ENCODE data around the gene OOEP. TPM values are rescaled to one million over a fixed set of nuclear protein-coding genes. Genes with fewer than 3 reads are reported as not detected.
"Not testable (repeated sequence)": the region's sequence is repeated elsewhere in the genome, so short reads cannot be mapped to it uniquely, and the experiment has no call there.

The OOEP gene
- total RNA-seq: not detected

GRCh38 chr6:73369563-73369962, at the start of gene OOEP:
TSS of gene OOEP (minus strand) at chr6:73369897. CDS start at chr6:73369792, 105 bp downstream.
- Histone ChIP-seq H3K4me1 (ENCODE audit: insufficient read depth, low read length) (no peaks in the 10 kb centered on the region), H3K9me3 (ENCODE audit: low read depth, low read length) (no peaks in the 10 kb centered on the region)

DNA sequence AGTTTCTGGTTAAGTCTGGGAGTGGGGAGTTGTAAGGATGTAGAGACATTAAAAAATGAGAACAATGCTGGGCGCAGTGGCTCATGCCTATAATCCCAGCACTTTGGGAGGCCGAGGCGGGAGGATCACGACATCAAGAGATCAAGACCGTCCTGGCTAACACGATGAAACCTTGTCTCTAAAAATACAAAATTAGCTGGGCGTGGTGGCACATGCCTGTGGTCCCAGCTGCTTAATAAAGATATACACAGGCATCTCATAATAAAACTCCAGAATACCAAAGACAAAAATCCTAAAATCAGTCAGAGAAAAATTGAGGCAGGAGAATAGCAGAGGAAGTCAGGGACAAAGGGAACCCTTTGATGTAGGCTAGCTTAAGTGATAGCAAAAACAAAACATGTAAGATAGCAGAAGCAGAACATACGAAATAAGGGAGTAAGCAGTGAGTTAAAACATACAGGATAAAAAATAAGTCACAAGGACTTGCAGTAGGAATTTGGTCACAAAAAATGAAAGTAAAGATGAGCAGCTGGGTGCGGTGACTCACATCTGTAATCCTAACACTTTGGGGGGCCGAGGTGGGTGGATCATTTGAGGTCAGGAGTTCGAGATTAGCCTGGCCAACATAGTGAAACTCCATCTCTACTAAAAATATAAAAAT, 48.5 kb upstream of the OOEP start:
- H3K4me3 ChIP-seq (ENCODE audit: low read length): no peak overlapping the region

More at GRCh38 chr6:73369563-73369962, at the start of gene OOEP:
- Histone ChIP-seq H3K4me3 (ENCODE audit: low read length) (no peak within 1 kb of the TSS), H3K27me3 (ENCODE audit: insufficient read depth, low read length) (no peaks in the 10 kb centered on the region)

GRCh38 chr6:73413102-73413501, 43.4 kb upstream of the OOEP start:
- Histone ChIP-seq H3K4me3 (ENCODE audit: low read length) (no peak overlapping the region), H3K4me1 (ENCODE audit: insufficient read depth, low read length) (no peaks in the 10 kb centered on the region), H3K27me3 (ENCODE audit: insufficient read depth, low read length) (no peaks in the 10 kb centered on the region), H3K9me3 (ENCODE audit: low read depth, low read length) (no peaks in the 10 kb centered on the region)

More for the DNA sequence above, 48.5 kb upstream of the OOEP start:
- Histone ChIP-seq H3K9me3 (ENCODE audit: low read depth, low read length) (no peaks in the 10 kb centered on the region), H3K27me3 (ENCODE audit: insufficient read depth, low read length) (no peaks in the 10 kb centered on the region), H3K4me1 (ENCODE audit: insufficient read depth, low read length) (peaks cover 19% of the 10 kb centered on the region)

DNA sequence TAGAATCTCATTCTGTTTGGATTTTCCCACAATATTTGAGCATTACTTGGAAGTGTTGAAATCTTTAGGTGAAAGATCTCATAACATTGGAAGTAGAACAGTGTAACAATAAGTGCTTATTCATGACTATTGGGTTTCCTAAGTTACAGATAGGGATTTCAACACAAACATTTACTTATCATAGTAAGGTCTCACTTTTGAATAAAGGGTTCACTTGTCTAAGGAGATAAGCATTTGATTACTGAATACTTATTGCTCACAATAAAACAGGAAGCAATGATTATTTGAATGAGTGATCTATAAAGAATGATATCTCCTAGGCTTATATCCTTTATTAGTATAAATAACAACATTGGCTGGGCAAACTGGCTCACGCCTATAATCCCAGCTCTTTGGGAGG, 39.7 kb upstream of the OOEP start:
- Histone ChIP-seq H3K27me3 (ENCODE audit: insufficient read depth, low read length) (no peaks in the 10 kb centered on the region), H3K9me3 (ENCODE audit: low read depth, low read length) (no peaks in the 10 kb centered on the region), H3K4me1 (ENCODE audit: insufficient read depth, low read length) (no peaks in the 10 kb centered on the region), H3K4me3 (ENCODE audit: low read length) (no peak overlapping the region)

DNA sequence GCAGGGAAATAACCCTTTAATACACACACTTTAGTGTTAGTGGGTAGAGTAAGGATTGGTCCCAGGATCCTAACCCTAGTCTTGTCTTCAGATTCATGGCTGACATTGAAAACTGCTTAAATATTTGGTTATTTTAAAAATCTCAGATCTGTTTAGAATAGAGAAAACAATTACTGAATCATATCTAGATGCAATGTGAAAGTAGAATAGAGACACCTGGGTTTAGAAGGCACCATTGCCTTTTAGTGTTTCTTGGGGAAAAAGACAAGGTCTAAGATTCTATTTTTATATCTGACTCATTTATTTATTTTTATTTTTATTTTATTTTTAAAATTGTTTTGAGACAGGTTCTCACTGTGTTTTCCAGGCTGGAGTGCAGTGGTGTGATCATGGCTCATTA, 31.0 kb upstream of the OOEP start:
- Histone ChIP-seq H3K4me1 (ENCODE audit: insufficient read depth, low read length) (no peaks in the 10 kb centered on the region), H3K9me3 (ENCODE audit: low read depth, low read length) (no peaks in the 10 kb centered on the region), H3K4me3 (ENCODE audit: low read length) (no peak overlapping the region), H3K27me3 (ENCODE audit: insufficient read depth, low read length) (no peaks in the 10 kb centered on the region)

- H3K4me1 ChIP-seq (ENCODE audit: insufficient read depth, low read length): no peaks in the 10 kb centered on the region
- no peak overlapping the region for H3K4me3 ChIP-seq (ENCODE audit: low read length)
- H3K27me3 ChIP-seq (ENCODE audit: insufficient read depth, low read length): no peaks in the 10 kb centered on the region
- no peaks in the 10 kb centered on the region for H3K9me3 ChIP-seq (ENCODE audit: low read depth, low read length)
Measured at GRCh38 chr6:73395875-73396274, 26.2 kb upstream of the OOEP start.

DNA sequence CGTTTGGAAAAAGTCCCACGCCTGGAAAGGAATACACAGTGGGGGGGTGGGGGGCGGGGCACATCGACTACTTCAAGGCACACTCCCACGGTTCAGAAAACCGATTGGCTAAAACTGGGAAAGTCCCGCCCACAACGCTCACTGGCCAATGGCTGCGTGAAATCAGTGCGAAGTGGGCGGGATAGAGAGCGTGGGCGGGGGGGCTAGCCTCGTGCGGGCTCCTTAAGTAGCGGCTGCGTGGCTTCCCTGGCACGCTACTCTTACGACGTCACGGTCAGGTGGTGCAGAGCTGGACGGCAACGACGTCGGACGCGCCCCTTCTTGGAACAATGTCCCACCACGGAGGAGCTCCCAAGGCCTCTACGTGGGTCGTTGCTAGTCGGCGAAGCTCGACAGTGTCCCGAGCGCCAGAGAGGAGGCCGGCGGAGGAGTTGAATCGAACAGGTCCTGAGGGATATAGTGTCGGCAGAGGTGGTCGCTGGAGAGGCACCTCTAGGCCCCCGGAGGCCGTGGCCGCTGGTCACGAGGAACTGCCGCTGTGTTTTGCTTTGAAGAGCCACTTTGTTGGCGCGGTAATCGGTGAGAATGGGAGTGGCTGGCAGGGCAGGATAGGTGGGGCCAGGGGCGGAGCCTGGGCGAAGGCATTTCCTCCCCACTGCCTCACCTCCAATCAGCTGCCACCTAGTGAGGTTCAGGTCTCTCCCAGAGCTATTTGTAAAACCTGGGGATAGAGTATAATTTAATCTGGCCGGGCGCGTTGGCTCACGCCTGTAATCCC, 25.1 kb upstream of the OOEP start, which contains the start of gene DDX43:
TSS of gene DDX43 (plus strand) at position 252 of the 778 bp plus-strand sequence. CDS start at position 330, 78 bp downstream.
- no peaks in the 10 kb centered on the region for H3K4me1 ChIP-seq (ENCODE audit: insufficient read depth, low read length)
- H3K27me3 ChIP-seq (ENCODE audit: insufficient read depth, low read length): no peaks in the 10 kb centered on the region
- H3K9me3 ChIP-seq (ENCODE audit: low read depth, low read length): no peaks in the 10 kb centered on the region
- peak within 1 kb of the TSS; percentile 7 for H3K4me3 ChIP-seq (ENCODE audit: low read length)

- Histone ChIP-seq H3K4me3 (ENCODE audit: low read length) (no peak overlapping the region), H3K9me3 (ENCODE audit: low read depth, low read length) (no peaks in the 10 kb centered on the region), H3K27me3 (ENCODE audit: insufficient read depth, low read length) (no peaks in the 10 kb centered on the region), H3K4me1 (ENCODE audit: insufficient read depth, low read length) (peaks cover 12% of the 10 kb centered on the region)
Measured at GRCh38 chr6:73393278-73393677, 23.6 kb upstream of the OOEP start.

DNA sequence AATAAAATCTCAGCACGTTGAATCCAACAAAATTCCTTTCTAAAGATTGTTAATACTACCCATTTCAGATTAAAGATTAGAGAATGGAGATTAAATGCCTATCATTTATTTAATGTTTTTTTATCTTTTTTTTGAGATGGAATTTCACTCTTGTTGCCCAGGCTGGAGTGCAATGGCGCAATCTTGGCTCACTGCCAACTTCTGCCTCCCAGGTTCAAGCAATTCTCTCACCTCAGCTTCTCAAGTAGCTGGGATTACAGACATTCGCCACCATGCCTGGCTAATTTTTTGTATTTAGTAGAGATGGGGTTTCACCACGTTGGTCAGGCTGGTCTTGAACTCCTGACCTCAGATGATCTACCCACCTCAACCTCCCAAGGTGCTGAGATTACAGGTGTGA, 22.5 kb upstream of the OOEP start:
- H3K4me1 ChIP-seq (ENCODE audit: insufficient read depth, low read length): peaks cover 13% of the 10 kb centered on the region
- H3K27me3 ChIP-seq (ENCODE audit: insufficient read depth, low read length); H3K4me3 ChIP-seq (ENCODE audit: low read length); H3K9me3 ChIP-seq (ENCODE audit: low read depth, low read length): not testable (repeated sequence)

GRCh38 chr6:73391675-73392074, 22.0 kb upstream of the OOEP start:
- Histone ChIP-seq H3K27me3 (ENCODE audit: insufficient read depth, low read length) (no peaks in the 10 kb centered on the region), H3K4me1 (ENCODE audit: insufficient read depth, low read length) (peaks cover 13% of the 10 kb centered on the region), H3K4me3 (ENCODE audit: low read length) (no peak overlapping the region), H3K9me3 (ENCODE audit: low read depth, low read length) (no peaks in the 10 kb centered on the region)

DNA sequence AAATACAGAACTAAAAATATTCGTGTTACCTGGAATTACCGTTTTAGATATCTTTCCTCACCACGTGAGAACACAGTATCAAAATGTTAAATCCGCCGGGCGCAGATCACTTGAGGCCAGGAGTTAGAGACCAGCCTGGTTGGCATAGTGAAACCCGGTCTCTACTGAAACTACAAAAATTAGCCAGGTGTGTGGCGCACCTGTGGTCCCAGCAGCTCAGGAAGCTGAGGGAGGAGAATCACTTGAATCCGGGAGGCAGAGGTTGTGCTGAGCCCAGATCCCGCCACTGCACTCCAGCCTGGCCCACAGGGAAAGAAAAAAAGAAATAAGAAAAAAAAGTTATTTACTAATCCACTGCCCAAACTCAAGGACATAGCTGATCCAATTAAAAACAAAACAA, 20.2 kb upstream of the OOEP start:
- H3K9me3 ChIP-seq (ENCODE audit: low read depth, low read length): no peaks in the 10 kb centered on the region
- peaks cover 13% of the 10 kb centered on the region for H3K4me1 ChIP-seq (ENCODE audit: insufficient read depth, low read length)
- no peak overlapping the region for H3K4me3 ChIP-seq (ENCODE audit: low read length)
- no peaks in the 10 kb centered on the region for H3K27me3 ChIP-seq (ENCODE audit: insufficient read depth, low read length)

DNA sequence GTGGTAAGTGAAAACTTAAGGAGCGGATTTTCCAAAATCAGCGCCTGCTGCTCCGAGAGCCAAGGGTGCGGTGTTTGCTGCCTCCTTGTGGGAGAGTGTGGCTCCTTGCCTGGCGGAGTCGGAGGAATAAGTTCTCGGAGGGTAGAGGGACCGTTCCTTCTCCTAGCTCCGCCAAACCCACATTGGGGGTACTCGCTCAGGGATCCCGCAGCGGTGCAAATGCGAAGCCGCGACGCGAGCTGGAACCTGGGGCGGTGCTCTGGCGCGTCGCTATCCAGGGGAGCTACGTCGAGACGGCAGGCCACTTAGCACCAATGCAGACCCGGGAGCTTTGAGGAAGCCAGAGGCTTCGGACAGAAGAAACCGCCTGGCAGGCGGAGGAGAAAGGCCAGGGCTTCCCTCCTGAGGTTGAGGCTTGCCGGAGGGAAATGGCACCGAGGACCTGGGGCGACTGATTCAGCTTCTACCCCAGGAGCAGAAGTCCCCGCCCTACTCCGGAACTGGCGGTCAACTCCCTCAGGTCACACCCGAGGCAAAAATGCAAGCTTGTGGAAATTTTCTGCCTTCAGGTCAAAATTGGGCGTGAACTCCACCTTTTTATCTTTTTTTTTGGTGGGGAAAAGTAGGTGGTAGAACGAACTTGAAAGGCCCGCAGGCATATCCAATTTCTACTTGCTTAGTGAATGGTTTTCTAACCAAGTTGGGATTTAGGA, 19.3 kb upstream of the OOEP start:
- H3K27me3 ChIP-seq (ENCODE audit: insufficient read depth, low read length): no peaks in the 10 kb centered on the region
- H3K4me3 ChIP-seq (ENCODE audit: low read length): peak overlapping the region; percentile 50
- H3K9me3 ChIP-seq (ENCODE audit: low read depth, low read length): no peaks in the 10 kb centered on the region
- H3K4me1 ChIP-seq (ENCODE audit: insufficient read depth, low read length): peaks cover 13% of the 10 kb centered on the region

- Histone ChIP-seq H3K4me3 (ENCODE audit: low read length) (peak overlapping the region; percentile 50), H3K4me1 (ENCODE audit: insufficient read depth, low read length) (peaks cover 13% of the 10 kb centered on the region), H3K27me3 (ENCODE audit: insufficient read depth, low read length) (no peaks in the 10 kb centered on the region), H3K9me3 (ENCODE audit: low read depth, low read length) (no peaks in the 10 kb centered on the region)
Measured at GRCh38 chr6:73388433-73388799, 18.7 kb upstream of the OOEP start.

DNA sequence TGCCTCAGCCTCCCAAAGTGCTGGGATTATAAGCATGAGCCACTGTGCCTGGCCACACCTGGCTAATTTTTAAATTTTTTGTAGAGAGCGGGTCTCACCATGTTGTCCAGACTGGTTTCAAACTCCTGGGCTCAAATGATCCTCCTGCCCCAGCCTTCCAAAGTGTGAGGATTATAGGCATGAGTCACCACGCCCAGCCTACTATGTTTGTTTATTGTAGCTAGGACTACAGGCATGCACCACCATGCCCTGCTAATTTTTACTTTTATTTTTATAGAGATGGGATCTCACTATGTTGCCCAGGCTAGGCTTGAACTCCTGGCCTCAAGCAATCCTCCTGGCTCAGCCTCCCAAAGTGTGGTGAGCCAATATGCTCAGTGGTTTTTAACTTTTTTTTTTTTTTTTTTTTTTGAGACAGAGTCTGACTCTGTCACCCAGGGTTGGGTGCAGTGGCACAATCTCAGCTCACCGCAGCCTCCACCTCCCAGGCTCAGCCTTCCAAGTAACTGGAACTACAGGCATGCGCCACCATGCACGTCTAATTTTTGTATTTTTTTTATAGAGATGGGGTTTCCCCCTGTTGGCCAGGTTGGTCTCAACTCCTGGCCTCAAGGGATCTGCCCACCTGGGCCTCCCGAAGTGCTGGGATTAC, 12.9 kb upstream of the OOEP start:
- H3K9me3 ChIP-seq (ENCODE audit: low read depth, low read length): no peaks in the 10 kb centered on the region
- no peak overlapping the region for H3K4me3 ChIP-seq (ENCODE audit: low read length)
- no peaks in the 10 kb centered on the region for H3K4me1 ChIP-seq (ENCODE audit: insufficient read depth, low read length)
- no peaks in the 10 kb centered on the region for H3K27me3 ChIP-seq (ENCODE audit: insufficient read depth, low read length)

DNA sequence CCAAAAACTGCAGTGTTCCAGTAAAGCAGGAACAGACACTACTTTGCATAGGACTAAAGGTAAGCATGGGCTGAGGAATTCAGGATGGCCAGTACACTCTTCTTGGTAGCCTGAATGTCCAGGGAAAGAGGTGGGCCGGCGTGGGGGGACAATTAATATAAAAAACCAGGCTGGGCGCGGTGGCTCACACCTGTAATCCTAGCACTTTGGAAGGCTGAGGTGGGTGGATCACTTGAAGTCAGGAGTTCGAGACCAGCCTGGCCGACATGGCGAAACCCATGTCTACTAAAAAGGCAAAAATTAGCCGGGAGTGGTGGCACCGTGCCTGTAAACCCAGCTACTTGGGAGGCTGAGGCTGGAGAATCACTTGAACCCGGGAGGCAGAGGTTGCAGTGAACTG, 11.8 kb upstream of the OOEP start:
- not testable (repeated sequence) for H3K4me3 ChIP-seq (ENCODE audit: low read length); H3K4me1 ChIP-seq (ENCODE audit: insufficient read depth, low read length); H3K9me3 ChIP-seq (ENCODE audit: low read depth, low read length); H3K27me3 ChIP-seq (ENCODE audit: insufficient read depth, low read length)
